Activated gamma-delta T cell (primary cell): ENCODE results near the gene ELL.

ENCODE experiments used
- DNase-seq: peaks from one replicate; lab custom pipeline; 2025; lab: John Stamatoyannopoulos, UW

Gene ELL

DNA sequence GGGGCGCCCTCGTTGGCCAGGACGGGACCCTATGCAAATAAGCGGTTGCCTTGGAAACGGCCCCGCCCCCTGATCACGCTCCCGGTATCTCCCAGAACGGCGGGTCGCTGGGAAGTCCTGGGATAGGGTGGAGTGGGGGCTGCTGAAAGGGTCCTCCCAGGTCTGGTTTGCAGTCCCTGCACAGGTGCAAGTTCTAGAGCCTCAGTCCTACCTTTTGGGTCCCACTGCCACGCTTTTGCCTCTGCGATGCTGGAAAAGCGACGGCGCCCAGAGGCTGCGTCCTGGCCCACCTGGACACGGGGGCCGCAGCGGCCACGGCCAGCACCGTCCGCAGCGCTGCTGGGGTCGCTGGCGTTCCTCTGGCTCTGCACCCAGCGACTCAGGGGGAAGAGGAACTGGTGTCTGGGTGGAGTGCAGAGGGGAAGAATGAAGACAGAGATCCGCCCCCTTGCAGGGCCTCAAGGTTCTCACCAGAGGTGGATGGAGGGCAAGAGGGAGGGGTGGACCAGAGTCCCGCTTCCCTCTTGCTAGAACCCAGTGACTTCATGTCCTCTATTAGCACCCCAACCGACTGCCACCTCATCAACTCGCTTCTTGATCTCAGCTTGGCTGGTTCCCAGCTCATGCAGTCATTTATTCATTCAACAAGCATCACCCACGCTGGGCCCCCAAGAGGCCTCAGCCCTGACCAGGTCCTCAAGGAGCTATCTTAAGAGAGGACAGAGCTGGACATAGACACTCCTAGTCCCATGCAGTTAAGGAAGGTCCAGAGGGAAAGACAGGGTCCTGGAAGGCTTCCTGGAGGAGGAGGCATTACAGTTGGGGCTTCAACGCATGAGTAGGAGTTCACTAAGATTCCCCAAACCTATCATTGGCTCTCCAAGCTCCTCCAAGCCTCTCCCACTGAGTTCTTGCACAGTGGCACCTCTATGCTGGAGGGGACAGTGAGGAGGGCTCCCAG, 124.3 kb downstream of the ELL start, which contains the start of gene LRRC25:
LRRC25 (minus strand) TSS at position 381 of the 961 bp plus-strand sequence. CDS start 659 bp downstream, outside the sequence.
- DNase-seq = no peak

- DNase-seq = no peak
Observed at GRCh38 chr19:18396471-18397241, 125.2 kb downstream of the ELL start.

DNA sequence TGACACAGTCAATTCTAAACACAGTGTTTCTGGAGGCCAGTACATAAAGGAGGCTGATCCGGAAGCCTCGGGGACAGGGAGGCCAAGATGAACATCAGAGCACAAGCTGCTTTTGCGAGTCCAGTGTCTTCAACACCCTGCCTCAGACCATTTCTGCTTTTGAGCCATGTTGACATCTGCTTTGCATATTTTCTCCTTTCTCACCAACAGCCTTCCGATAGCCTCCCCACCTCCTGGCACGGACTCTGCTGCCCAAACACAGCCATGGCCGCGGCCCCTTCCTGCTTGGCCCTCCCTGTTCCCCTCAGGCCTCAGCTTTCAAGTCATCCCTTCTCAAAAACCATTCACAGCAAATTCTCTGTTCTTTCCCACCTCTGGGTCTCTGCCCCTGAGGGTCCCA, 128.0 kb downstream of the ELL start:
- no peak for DNase-seq

- DNase-seq = no peak
Observed at GRCh38 chr19:18392926-18393325, 128.9 kb downstream of the ELL start.
